H1 (cell line): ENCODE results near the gene VPS37C. TPM values are rescaled to one million over a fixed set of nuclear protein-coding genes. Genes with fewer than 3 reads are reported as not detected.

Source experiments
- CTCF ChIA-PET: fragments of 300-600 bp; sonication (Branson Sonifier 250); formaldehyde crosslinking; loops from one replicate; lab custom pipeline; 2021; ENCODE audit not compliant: partially characterized antibody; lab: Charles Lee
- POLR2A ChIA-PET: fragments of 300-600 bp; sonication (Branson Sonifier 250); formaldehyde crosslinking; loops from one replicate; lab custom pipeline; 2021; ENCODE audit warnings: inconsistent platforms; ENCODE audit not compliant: partially characterized antibody; lab: Charles Lee
- DNase-seq, 2 experiments: peaks; one replicate each; pipeline versions ENCODE4 v3.0.0 to v3.0.0-alpha.2; 2010 to 2022; ENCODE audit warnings: low spot score in 2 of 2, low read depth in 1 of 2, mixed read lengths in 1 of 2
- FAIRE-seq: peaks from 2 replicates; lab custom pipeline; 2011; peaks lifted over from hg19 to GRCh38; lab: Jason Lieb, UNC
- H2AFZ ChIP-seq: 2 replicates; pipeline ENCODE4 v1.8.1; 2012; ENCODE audit warnings: low read length, inconsistent platforms
- H2AK5ac ChIP-seq: 2 replicates; pipeline ENCODE4 v1.6.1; 2013; ENCODE audit warnings: low read depth, low read length
- H2BK120ac ChIP-seq: replicated peaks from 2 replicates; pipeline ENCODE3; 2013; ENCODE audit warnings: low read depth, low read length, inconsistent platforms
- H2BK12ac ChIP-seq: 2 replicates; pipeline ENCODE4 v1.6.1; 2013; ENCODE audit warnings: low read depth, low read length
- H2BK15ac ChIP-seq: 2 replicates; pipeline ENCODE4 v1.6.1; 2013; ENCODE audit warnings: low read length
- H2BK20ac ChIP-seq: 2 replicates; pipeline ENCODE4 v1.6.1; 2013; ENCODE audit warnings: low read length
- H2BK5ac ChIP-seq: 2 replicates; pipeline ENCODE4 v1.6.1; 2013; ENCODE audit warnings: low read depth, low read length
- H3K14ac ChIP-seq: 2 replicates; pipeline ENCODE4 v1.6.1; 2013; ENCODE audit warnings: inconsistent platforms; ENCODE audit not compliant: insufficient read length
- H3K18ac ChIP-seq: 2 replicates; pipeline ENCODE4 v1.6.1; 2013; ENCODE audit warnings: low read length; ENCODE audit errors: extremely low read depth
- H3K23ac ChIP-seq: 2 replicates; pipeline ENCODE4 v1.6.1; 2013; ENCODE audit warnings: inconsistent platforms; ENCODE audit not compliant: insufficient read length
- H3K23me2 ChIP-seq: 2 replicates; pipeline ENCODE4 v1.6.1; 2013; ENCODE audit warnings: low read depth, low read length
- H3K27ac ChIP-seq: 2 replicates; pipeline ENCODE4 v1.6.1; 2011; ENCODE audit warnings: low read depth, low read length, inconsistent platforms
- H3K27me3 ChIP-seq, 4 experiments: replicated peaks in 1 of 4; 1 replicate in 1 of 4; 2 replicates in 3 of 4; pipeline versions ENCODE4 v1.6.1 to v1.8.1; 2011 to 2013; ENCODE audit warnings: low read length in 3 of 4, mild to moderate bottlenecking in 3 of 4, inconsistent platforms in 2 of 4, mixed read lengths in 2 of 4, moderate library complexity in 1 of 4; ENCODE audit not compliant: control insufficient read depth in 3 of 4, insufficient read depth in 3 of 4; ENCODE audit errors: extremely low read depth in 1 of 4
- H3K36me3 ChIP-seq, 4 experiments: 2 replicates each; pipeline versions ENCODE4 v1.6.1 to v1.8.1; 2011 to 2013; ENCODE audit warnings: mild to moderate bottlenecking in 4 of 4, low read length in 3 of 4, moderate library complexity in 2 of 4, control low read depth in 1 of 4, inconsistent platforms in 1 of 4; ENCODE audit not compliant: insufficient read depth in 4 of 4, control insufficient read depth in 2 of 4
- H3K4ac ChIP-seq: replicated peaks from 2 replicates; pipeline ENCODE3; 2013; ENCODE audit warnings: low read length, low read depth, mixed read lengths, inconsistent platforms; ENCODE audit not compliant: insufficient read length
- H3K4me1 ChIP-seq, 4 experiments: replicated peaks in 1 of 4; 1 replicate in 1 of 4; 2 replicates in 3 of 4; pipeline versions ENCODE4 v1.6.1 to v1.8.1; 2011 to 2013; ENCODE audit warnings: low read length in 3 of 4, inconsistent platforms in 2 of 4, mixed read lengths in 1 of 4; ENCODE audit not compliant: insufficient read depth in 4 of 4, control insufficient read depth in 3 of 4
- H3K4me2 ChIP-seq, 2 experiments: 2 replicates each; pipeline versions ENCODE4 v1.6.1 to v1.8.1; 2011 to 2013; ENCODE audit warnings: low read depth in 2 of 2, low read length in 2 of 2, control low read depth in 1 of 2, inconsistent platforms in 1 of 2, mild to moderate bottlenecking in 1 of 2; ENCODE audit not compliant: insufficient read depth in 1 of 2
- H3K4me3 ChIP-seq, 4 experiments: fragments of 200-600, 300-600 bp in 1 of 4; sonication (generic), shearing (Covaris generic), sonication (Bioruptor Twin) in 1 of 4; 2 replicates each; pipeline versions ENCODE4 v1.5.1 to v1.8.1; 2011 to 2016; ENCODE audit warnings: low read length in 4 of 4, low read depth in 3 of 4, control low read depth in 2 of 4, inconsistent platforms in 2 of 4, mild to moderate bottlenecking in 2 of 4, mixed read lengths in 1 of 4, moderate library complexity in 1 of 4; ENCODE audit not compliant: insufficient read depth in 2 of 4; ENCODE audit errors: extremely low read depth in 1 of 4
- H3K56ac ChIP-seq: replicated peaks from 2 replicates; pipeline ENCODE3; 2013; ENCODE audit warnings: low read depth, mild to moderate bottlenecking, mixed read lengths, low read length, inconsistent platforms; ENCODE audit not compliant: insufficient read length
- H3K79me1 ChIP-seq: 2 replicates; pipeline ENCODE4 v1.6.1; 2013; ENCODE audit warnings: low read depth, low read length, control low read depth
- H3K79me2 ChIP-seq, 2 experiments: 2 replicates each; pipeline versions ENCODE4 v1.6.1 to v1.8.1; 2012 to 2013; ENCODE audit warnings: low read length in 2 of 2, mild to moderate bottlenecking in 2 of 2, inconsistent platforms in 1 of 2; ENCODE audit not compliant: insufficient read depth in 2 of 2, control insufficient read depth in 1 of 2
- H3K9ac ChIP-seq, 4 experiments: replicated peaks in 1 of 4; 1 replicate in 1 of 4; 2 replicates in 3 of 4; pipeline versions ENCODE4 v1.6.1 to v1.8.1; 2011 to 2013; ENCODE audit warnings: low read depth in 3 of 4, low read length in 3 of 4, control low read depth in 2 of 4, mild to moderate bottlenecking in 2 of 4, moderate library complexity in 2 of 4, inconsistent platforms in 1 of 4; ENCODE audit errors: extremely low read depth in 1 of 4
- H3K9me3 ChIP-seq, 2 experiments: 2 replicates each; pipeline versions ENCODE4 v1.6.1 to v1.8.1; 2012 to 2013; ENCODE audit warnings: mild to moderate bottlenecking in 2 of 2, moderate library complexity in 2 of 2, control low read depth in 1 of 2, inconsistent platforms in 1 of 2, low read depth in 1 of 2, low read length in 1 of 2, mixed read lengths in 1 of 2; ENCODE audit not compliant: insufficient read depth in 2 of 2
- H4K20me1 ChIP-seq, 2 experiments: replicated peaks in 1 of 2; 2 replicates each; pipeline versions ENCODE3 to v1.8.1; 2011 to 2013; ENCODE audit warnings: inconsistent platforms in 2 of 2, low read length in 2 of 2, mild to moderate bottlenecking in 1 of 2; ENCODE audit not compliant: insufficient read depth in 2 of 2, control insufficient read depth in 1 of 2
- H4K5ac ChIP-seq: 2 replicates; pipeline ENCODE4 v1.6.1; 2013; ENCODE audit warnings: low read length, low read depth, mixed read lengths, inconsistent platforms; ENCODE audit not compliant: insufficient read length
- H4K8ac ChIP-seq: 2 replicates; pipeline ENCODE4 v1.8.0; 2013; ENCODE audit warnings: mild to moderate bottlenecking, moderate library complexity, low read length, inconsistent platforms; ENCODE audit not compliant: insufficient read depth; ENCODE audit errors: extremely low read depth
- H4K91ac ChIP-seq: replicated peaks from 2 replicates; pipeline ENCODE3; 2013; ENCODE audit warnings: low read length, mixed read lengths, inconsistent platforms; ENCODE audit not compliant: insufficient read length
- ATF2 ChIP-seq: IDR thresholded peaks from 2 replicates; pipeline ENCODE4 v1.6.1; 2012; ENCODE audit warnings: low read length, inconsistent platforms
- CBX5 ChIP-seq: fragments of 300-800, 300-1000 bp; sonication (generic); IDR thresholded peaks from 2 replicates; pipeline ENCODE4 v1.7.1; 2016; ENCODE audit warnings: antibody characterized with exemption, low read length, low read depth
- CTCF ChIP-seq, 3 experiments: IDR thresholded peaks; 1 replicate in 2 of 3; 2 replicates in 1 of 3; pipeline versions ENCODE4 v1.5.1 to v1.6.1; 2011; ENCODE audit warnings: low read length in 3 of 3, mild to moderate bottlenecking in 3 of 3, inconsistent platforms in 2 of 3, low read depth in 1 of 3, moderate library complexity in 1 of 3; ENCODE audit not compliant: insufficient read depth in 1 of 3; ENCODE audit errors: control extremely low read depth in 1 of 3
- PHF8 ChIP-seq: fragments of 200-600 bp; sonication (generic); conservative IDR thresholded peaks from 2 replicates; pipeline ENCODE4 v1.7.1; 2012; ENCODE audit warnings: low read depth, mild to moderate bottlenecking, inconsistent platforms, low read length, moderate library complexity
- WGBS, 2 experiments: shearing (Covaris generic) in 1 of 2; methylation state at CpG; one replicate each; pipeline versions ENCODE4 v1.1.6 to v1.1.7; 2013 to 2015; ENCODE audit warnings: low lambda C conversion rate in 2 of 2, mixed read lengths in 2 of 2, inconsistent platforms in 1 of 2, low coverage in 1 of 2, missing lambda C conversion rate in 1 of 2; ENCODE audit not compliant: insufficient replicate concordance in 2 of 2, insufficient coverage in 1 of 2, insufficient read length in 1 of 2; ENCODE audit errors: extremely low coverage in 1 of 2, missing lambda C conversion rate in 1 of 2; 5-methylcytosine and 5-hydroxymethylcytosine counted together
- polyA plus RNA-seq, 7 experiments: library from polyadenylated mRNA; depleted of rRNA in 3 of 7; stranded (reverse) in 5 of 7; unstranded in 2 of 7; fragments of >200 nt in 5 of 7; fragments of 200-250 nt in 2 of 7; gene quantifications; 1 replicate in 5 of 7; 2 replicates in 1 of 7; 4 replicates in 1 of 7; pipeline versions ENCODE4 v1.2.1 to v1.2.3, GENCODE V29; 2011 to 2013; ENCODE audit warnings: missing spikeins in 2 of 7, mixed read lengths in 2 of 7
- total RNA-seq: library from RNA; stranded (reverse); fragmentation: NEBNext Ultra II Directional; extraction: Animal tissue kit (Norgen Biotek cat#: 25700); gene quantifications from 2 replicates; pipeline ENCODE4 v1.2.1, GENCODE V29; 2021

VPS37C gene
- total and polyA plus RNA-seq, 2 of the 8 experiments (the other 6 are each of a cell fraction or from before 2014, with no cell fraction given), result 12.9 to 21.0 TPM

- no peak overlapping the region for H2BK5ac ChIP-seq
- no peak overlapping the region for H3K27ac ChIP-seq
- DNase-seq (no peak), FAIRE-seq (no peak)
- H3K9ac ChIP-seq, result no peak overlapping the region
- no peak overlapping the region for H2BK15ac ChIP-seq
- no peak overlapping the region for H4K8ac ChIP-seq
- H2BK20ac ChIP-seq, result no peak overlapping the region
- H2BK12ac ChIP-seq, result no peak overlapping the region
- H3K23me2 ChIP-seq, result peaks cover 6% of the 10 kb centered on the region
- H4K20me1 ChIP-seq, result peaks cover 0 to 4% of the 10 kb centered on the region in 2 experiments
- POLR2A ChIA-PET, result interaction anchor here (1.3 to 3.1 kb wide), 2 partner anchors 8 to 17 kb away, joined by 3 to 12 read pairs; no protein-coding TSS in a partner anchor
- 88% methylated on average over 3 of the region's 3 CpGs; no CpG with 5 or more reads in 1 of the 2 experiments for WGBS, 2 experiments
- H3K36me3 ChIP-seq, result no peaks in the 10 kb centered on the region
- H3K4me3 ChIP-seq, result no peak overlapping the region
- 0 out of 4 replicates have a peak overlapping the region, but pooled peaks of 1 of the 2 experiments have one; percentile 13 for H3K4me2 ChIP-seq
- no peaks in the 10 kb centered on the region for H3K9me3 ChIP-seq
- H2AFZ ChIP-seq, result no peak overlapping the region
- H2AK5ac ChIP-seq, result no peak overlapping the region
- H2BK120ac ChIP-seq, result no peak overlapping the region
- H3K23ac ChIP-seq, result no peak overlapping the region
- no peak overlapping the region for H3K14ac ChIP-seq
- no peak overlapping the region for H3K56ac ChIP-seq
- H3K27me3 ChIP-seq, result no peaks in the 10 kb centered on the region
- CTCF ChIA-PET, result interaction anchor here (0.5 to 3.9 kb wide), 8 partner anchors 9 to 95 kb away, joined by 3 to 14 read pairs (median 4); no protein-coding TSS in a partner anchor
- H4K5ac ChIP-seq, result no peak overlapping the region
- H3K18ac ChIP-seq, result no peak overlapping the region
- H3K79me1 ChIP-seq, result no peaks in the 10 kb centered on the region; the same call in 1 of the 2 replicates
- peaks cover 2 to 59% of the 10 kb centered on the region in 2 experiments; a peak in 2 of 4 replicates for H3K79me2 ChIP-seq
- H3K4me1 ChIP-seq, result peaks cover 0 to 7% (median 2%) of the 10 kb centered on the region in 4 experiments; a peak in 3 of 7 replicates
- H4K91ac ChIP-seq, result no peak overlapping the region
- H3K4ac ChIP-seq, result no peak overlapping the region
- TF ChIP-seq ATF2, result no peak
- no peak for TF ChIP-seq CTCF (IDR thresholded peaks at IDR 0.05; ENCODE audit: control extremely low read depth in 1 of 3, insufficient read depth in 1 of 3, low read depth in 1 of 3, low read length in 3 of 3)
- TF ChIP-seq CBX5, result no peak
- no peak for TF ChIP-seq PHF8
Observed at GRCh38 chr11:61158691-61159381, 2.4 kb downstream of the VPS37C start.
